KMS-11 (cell line): ENCODE results near the gene PLXNA4.

ENCODE experiments used
- H2AFZ ChIP-seq: fragments of 200-600 bp; sonication (generic); 2 replicates; pipeline ENCODE4 v1.6.1; 2016; ENCODE audit warnings: antibody characterized with exemption, mixed run types, low read depth
- H3K27ac ChIP-seq: fragments of 200-600 bp; sonication (generic); 2 replicates; pipeline ENCODE4 v1.6.1; 2016; ENCODE audit warnings: mild to moderate bottlenecking, mixed run types
- H3K27me3 ChIP-seq: fragments of 200-600 bp; sonication (generic); 2 replicates; pipeline ENCODE4 v1.6.1; 2017; ENCODE audit warnings: mild to moderate bottlenecking, low read depth, mixed run types, moderate library complexity; ENCODE audit not compliant: insufficient read depth
- H3K36me3 ChIP-seq: fragments of 200-600 bp; sonication (generic); 2 replicates; pipeline ENCODE4 v1.6.1; 2017; ENCODE audit warnings: mild to moderate bottlenecking, mixed run types; ENCODE audit not compliant: insufficient read depth
- H3K4me1 ChIP-seq: fragments of 200-600 bp; sonication (generic); 2 replicates; pipeline ENCODE4 v1.6.1; 2016; ENCODE audit warnings: mild to moderate bottlenecking, low read depth, mixed run types; ENCODE audit not compliant: poor library complexity, severe bottlenecking
- H3K4me2 ChIP-seq: fragments of 200-600 bp; sonication (generic); 2 replicates; pipeline ENCODE4 v1.7.0; 2016; ENCODE audit warnings: mild to moderate bottlenecking, mixed run types
- H3K4me3 ChIP-seq: fragments of 200-600 bp; sonication (generic); IDR thresholded peaks from 2 replicates; pipeline ENCODE4 v1.6.1; 2017; ENCODE audit warnings: low read depth, low read length, mixed read lengths; ENCODE audit not compliant: insufficient read depth
- H3K79me2 ChIP-seq: fragments of 200-600 bp; sonication (generic); 2 replicates; pipeline ENCODE4 v1.6.1; 2016; ENCODE audit warnings: low read depth, mixed run types; ENCODE audit not compliant: insufficient read depth
- H3K9ac ChIP-seq: fragments of 200-600 bp; sonication (generic); 2 replicates; pipeline ENCODE4 v1.6.1; 2016; ENCODE audit warnings: mild to moderate bottlenecking, mixed run types
- H4K20me1 ChIP-seq: fragments of 200-600 bp; sonication (generic); 2 replicates; pipeline ENCODE4 v1.6.1; 2016; ENCODE audit warnings: mild to moderate bottlenecking, mixed run types; ENCODE audit not compliant: insufficient read depth
- CTCF ChIP-seq: fragments of 200-600 bp; sonication (generic); conservative IDR thresholded peaks from 2 replicates; pipeline ENCODE4 v1.6.1; 2017; ENCODE audit warnings: low read depth, mild to moderate bottlenecking, antibody characterized with exemption, low read length, moderate library complexity, mixed read lengths

PLXNA4 gene

DNA sequence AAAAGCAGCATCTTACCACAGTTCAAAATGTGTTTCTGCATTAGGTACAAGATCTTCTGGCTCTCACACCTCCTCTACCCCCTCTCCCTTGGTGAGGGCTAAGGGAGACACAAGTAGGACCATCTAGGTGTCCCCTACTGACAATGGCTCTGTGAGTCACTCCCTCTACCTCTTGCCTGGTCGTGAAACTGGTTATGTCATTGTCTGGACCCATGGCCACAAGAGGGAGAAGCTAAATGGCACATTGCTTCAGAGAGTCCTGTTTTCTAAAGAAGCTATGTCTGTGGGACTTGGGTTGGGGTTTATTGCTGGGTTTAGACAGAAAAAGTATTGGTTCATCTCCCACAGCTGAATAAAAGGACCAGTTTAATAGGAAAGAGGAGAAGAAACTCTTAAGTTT, 4.0 kb upstream of the PLXNA4 start:
- Histone ChIP-seq H3K4me2 (no peak overlapping the region), H3K4me1 (no peaks in the 10 kb centered on the region), H3K27ac (no peak overlapping the region), H3K9ac (no peak overlapping the region), H3K27me3 (peaks cover 3% of the 10 kb centered on the region; the same call in 1 of the 2 replicates), H3K4me3 (no peak overlapping the region), H4K20me1 (no peaks in the 10 kb centered on the region), H3K36me3 (no peaks in the 10 kb centered on the region), H2AFZ (no peak overlapping the region), H3K79me2 (no peaks in the 10 kb centered on the region)
- no peak for TF ChIP-seq CTCF

- Histone ChIP-seq H3K27ac (no peak overlapping the region), H3K4me3 (no peak overlapping the region), H3K4me2 (no peak overlapping the region), H3K36me3 (no peaks in the 10 kb centered on the region), H4K20me1 (no peaks in the 10 kb centered on the region), H3K4me1 (no peaks in the 10 kb centered on the region), H3K27me3 (peaks cover 3% of the 10 kb centered on the region; the same call in 1 of the 2 replicates), H3K79me2 (no peaks in the 10 kb centered on the region), H3K9ac (no peak overlapping the region), H2AFZ (no peak overlapping the region)
- no peak for TF ChIP-seq CTCF
Measured at GRCh38 chr7:132579260-132579899, 3.1 kb upstream of the PLXNA4 start.

DNA sequence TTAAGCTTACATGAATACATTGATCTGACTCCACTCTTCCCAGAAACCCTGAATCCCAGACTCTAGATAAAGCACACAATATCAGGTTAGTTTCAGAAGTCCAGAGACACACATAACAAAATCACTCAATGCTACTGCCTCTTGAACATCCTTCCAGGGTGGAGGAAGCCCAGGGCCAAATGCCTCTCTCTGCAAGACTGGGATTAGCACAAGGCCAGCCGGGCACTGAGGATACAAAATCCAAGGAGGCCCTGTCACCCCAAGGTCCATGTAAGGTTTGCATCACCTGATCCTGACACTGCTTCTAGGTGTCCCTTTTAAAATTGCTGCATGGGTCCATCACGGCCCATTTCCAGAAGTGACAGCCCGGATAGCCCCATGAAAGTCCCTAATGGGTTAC, 2.6 kb upstream of the PLXNA4 start:
- H3K4me1 ChIP-seq = no peaks in the 10 kb centered on the region
- H3K4me3 ChIP-seq = no peak overlapping the region
- H3K79me2 ChIP-seq = no peaks in the 10 kb centered on the region
- no peak overlapping the region for H3K4me2 ChIP-seq
- no peak overlapping the region for H3K9ac ChIP-seq
- no peak overlapping the region for H3K27ac ChIP-seq
- TF ChIP-seq CTCF = no peak
- H2AFZ ChIP-seq = no peak overlapping the region
- no peaks in the 10 kb centered on the region for H3K36me3 ChIP-seq
- peaks cover 3% of the 10 kb centered on the region; the same call in 1 of the 2 replicates for H3K27me3 ChIP-seq
- no peaks in the 10 kb centered on the region for H4K20me1 ChIP-seq

- H4K20me1 ChIP-seq = no peaks in the 10 kb centered on the region
- H3K27ac ChIP-seq = no peak overlapping the region
- no peak overlapping the region for H3K4me3 ChIP-seq
- no peaks in the 10 kb centered on the region for H3K36me3 ChIP-seq
- H3K9ac ChIP-seq = no peak overlapping the region
- H3K79me2 ChIP-seq = no peaks in the 10 kb centered on the region
- H3K4me2 ChIP-seq = no peak overlapping the region
- TF ChIP-seq CTCF = no peak
- H3K4me1 ChIP-seq = no peaks in the 10 kb centered on the region
- H2AFZ ChIP-seq = no peak overlapping the region
- peaks cover 3% of the 10 kb centered on the region; the same call in 1 of the 2 replicates for H3K27me3 ChIP-seq
Measured at GRCh38 chr7:132578050-132578370, 1.7 kb upstream of the PLXNA4 start.
